GM23338 (cell line): ENCODE data around the gene PCBP3.

Source experiments
- CREB1 ChIP-seq: fragments of 250-450 bp; sonication (Bioruptor Pico); IDR thresholded peaks from 2 replicates; pipeline ENCODE4 v1.5.0; 2020; ENCODE audit warnings: low read depth, mild to moderate bottlenecking, moderate library complexity
- CTCF ChIP-seq, 2 experiments: fragments of 200-600 bp in 1 of 2; sonication (generic) in 1 of 2; conservative IDR thresholded peaks; 2 replicates each; pipeline versions ENCODE4 v1.5.1 to v1.6.1; 2016 to 2017; ENCODE audit warnings: antibody characterized with exemption in 2 of 2, low read depth in 2 of 2, mild to moderate bottlenecking in 2 of 2, moderate library complexity in 1 of 2
- EZH2 ChIP-seq: fragments of 200-600 bp; sonication (generic); IDR thresholded peaks from one replicate; pipeline ENCODE4 v1.8.0; 2017; ENCODE audit warnings: antibody characterized with exemption, mild to moderate bottlenecking, low read depth; ENCODE audit not compliant: unreplicated experiment
- EZH2phosphoT487 ChIP-seq: fragments of 200-600 bp; sonication (generic); IDR thresholded peaks from one replicate; pipeline ENCODE4 v1.8.1; 2018; ENCODE audit warnings: antibody characterized with exemption; ENCODE audit not compliant: unreplicated experiment
- JUNB ChIP-seq: IDR thresholded peaks from one replicate; pipeline ENCODE4 v1.6.1; 2016; ENCODE audit warnings: antibody characterized with exemption; ENCODE audit not compliant: unreplicated experiment
- NANOG ChIP-seq: IDR thresholded peaks from 2 replicates; pipeline ENCODE4 v1.6.1; 2016; ENCODE audit warnings: antibody characterized with exemption, borderline replicate concordance
- POLR2AphosphoS5 ChIP-seq: IDR thresholded peaks from 2 replicates; pipeline ENCODE4 v1.6.1; 2016; ENCODE audit warnings: antibody characterized with exemption, low read depth
- REST ChIP-seq: IDR thresholded peaks from one replicate; pipeline ENCODE4 v1.6.1; 2018; ENCODE audit warnings: antibody characterized with exemption; ENCODE audit not compliant: unreplicated experiment
- STAT1 ChIP-seq: IDR thresholded peaks from one replicate; pipeline ENCODE4 v1.6.1; 2016; ENCODE audit warnings: antibody characterized with exemption; ENCODE audit not compliant: unreplicated experiment
- ZNF114 ChIP-seq: fragments of 250-450 bp; sonication (Bioruptor Pico); IDR thresholded peaks from 2 replicates; pipeline ENCODE4 v1.5.0; 2020; ENCODE audit warnings: mild to moderate bottlenecking, moderate library complexity
- ZNF331 ChIP-seq: fragments of 250-450 bp; sonication (Bioruptor Pico); IDR thresholded peaks from 2 replicates; pipeline ENCODE4 v1.5.0; 2020; ENCODE audit warnings: low read depth, mild to moderate bottlenecking, moderate library complexity
- ZNF462 ChIP-seq: fragments of 250-450 bp; sonication (Bioruptor Pico); IDR thresholded peaks from 2 replicates; pipeline ENCODE4 v1.5.0; 2020; ENCODE audit warnings: mild to moderate bottlenecking, moderate library complexity
- TF ChIP-seq, protein P1 (sequence below): IDR thresholded peaks from 2 replicates; pipeline ENCODE4 v1.6.1; 2016; ENCODE audit warnings: antibody characterized with exemption

GRCh38 chr21:45753445-45753844 lies 109.9 kb downstream of the PCBP3 start:
- TF ChIP-seq EZH2phosphoT487 (no peak), EZH2 (no peak), CTCF (conservative IDR thresholded peaks at IDR 0.05; ENCODE audit: low read depth in 2 of 2) (no peak), ZNF462 (no peak), CREB1 (no peak), POLR2AphosphoS5 (no peak), ZNF331 (CRISPR knock-in tag) (no peak), ZNF114 (CRISPR knock-in tag) (no peak), STAT1 (no peak), JUNB (no peak), REST (no peak), NANOG (no peak)
- TF ChIP-seq, protein P1, sequence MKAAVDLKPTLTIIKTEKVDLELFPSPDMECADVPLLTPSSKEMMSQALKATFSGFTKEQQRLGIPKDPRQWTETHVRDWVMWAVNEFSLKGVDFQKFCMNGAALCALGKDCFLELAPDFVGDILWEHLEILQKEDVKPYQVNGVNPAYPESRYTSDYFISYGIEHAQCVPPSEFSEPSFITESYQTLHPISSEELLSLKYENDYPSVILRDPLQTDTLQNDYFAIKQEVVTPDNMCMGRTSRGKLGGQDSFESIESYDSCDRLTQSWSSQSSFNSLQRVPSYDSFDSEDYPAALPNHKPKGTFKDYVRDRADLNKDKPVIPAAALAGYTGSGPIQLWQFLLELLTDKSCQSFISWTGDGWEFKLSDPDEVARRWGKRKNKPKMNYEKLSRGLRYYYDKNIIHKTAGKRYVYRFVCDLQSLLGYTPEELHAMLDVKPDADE = no peak
